Vagina (tissue), 2 donors: ENCODE data around the gene SMARCD3.

ENCODE experiments used
- CTCF ChIP-seq, 3 experiments: fragments of 450-650 bp in 2 of 3; fragments of 200-600 bp in 1 of 3; sonication (generic) in 1 of 3; IDR thresholded peaks; one replicate each; pipeline ENCODE4 v1.5.1; 2017 to 2019; ENCODE audit warnings: antibody characterized with exemption in 3 of 3, mild to moderate bottlenecking in 2 of 3, moderate library complexity in 2 of 3
- POLR2AphosphoS5 ChIP-seq, 2 donors: sonication (generic); formaldehyde crosslinking; IDR thresholded peaks; one replicate each; pipeline ENCODE4 v1.9.0; 2017; ENCODE audit warnings: antibody characterized with exemption in 2 of 2, mild to moderate bottlenecking in 2 of 2, low read depth in 1 of 2; ENCODE audit not compliant: insufficient read depth in 1 of 2

- TF ChIP-seq CTCF (IDR thresholded peaks at IDR 0.05) (peak in 2 of 3 experiments; percentile 64 to 71), POLR2AphosphoS5 (IDR thresholded peaks at IDR 0.05; ENCODE audit: insufficient read depth in 1 of 2, low read depth in 1 of 2) (no peak)
Measured at GRCh38 chr7:151244196-151244840, 4.2 kb downstream of the SMARCD3 start.
